OCI-LY3 (cell line): Measurements from ENCODE around the gene MS4A5.

Experiments
- H2AFZ ChIP-seq: fragments of 200-600, 300-600 bp; shearing (Covaris generic); 2 replicates; pipeline ENCODE4 v1.6.0; 2014; ENCODE audit warnings: antibody characterized with exemption, low read depth, low read length
- H3K27ac ChIP-seq: fragments of 200-600, 300-600 bp; sonication (generic); 2 replicates; pipeline ENCODE4 v1.5.1; 2014; ENCODE audit warnings: mild to moderate bottlenecking, low read length, moderate library complexity, mixed read lengths
- H3K27me3 ChIP-seq: fragments of 200-600, 300-600 bp; sonication (generic); 2 replicates; pipeline ENCODE4 v1.6.1; 2014; ENCODE audit warnings: low read depth, low read length, mixed read lengths
- H3K36me3 ChIP-seq: fragments of 200-600, 300-600 bp; sonication (generic); replicated peaks from 2 replicates; pipeline ENCODE3; 2014; ENCODE audit warnings: low read depth, low read length, mixed read lengths
- H3K4me1 ChIP-seq: fragments of 300-600, 200-600 bp; sonication (generic); 2 replicates; pipeline ENCODE4 v1.6.1; 2014; ENCODE audit warnings: low read length, mixed read lengths
- H3K4me2 ChIP-seq: fragments of 200-600, 300-600 bp; sonication (generic); 2 replicates; pipeline ENCODE4 v1.6.1; 2014; ENCODE audit warnings: low read length, mixed read lengths
- H3K4me3 ChIP-seq: fragments of 300-600, 200-600 bp; sonication (generic); 2 replicates; pipeline ENCODE4 v1.5.1; 2014; ENCODE audit warnings: antibody characterized with exemption, mild to moderate bottlenecking, low read length, moderate library complexity
- H3K79me2 ChIP-seq: fragments of 300-600, 200-600 bp; shearing (Covaris generic); 2 replicates; pipeline ENCODE4 v1.6.1; 2014; ENCODE audit warnings: mild to moderate bottlenecking, low read length, mixed read lengths
- H3K9ac ChIP-seq: fragments of 300-600, 200-600 bp; shearing (Covaris generic); 2 replicates; pipeline ENCODE4 v1.6.0; 2014; ENCODE audit warnings: mild to moderate bottlenecking, low read length, moderate library complexity
- H3K9me3 ChIP-seq: fragments of 200-600, 300-600 bp; shearing (Covaris generic); 2 replicates; pipeline ENCODE4 v1.6.1; 2014; ENCODE audit warnings: low read length, mixed read lengths; ENCODE audit not compliant: insufficient read depth
- H4K20me1 ChIP-seq: fragments of 200-600, 300-600 bp; sonication (generic); 2 replicates; pipeline ENCODE4 v1.6.1; 2016; ENCODE audit warnings: low read length, mixed read lengths; ENCODE audit not compliant: insufficient read depth
- CTCF ChIP-seq: fragments of 200-600, 300-600 bp; sonication (generic); IDR thresholded peaks from 2 replicates; pipeline ENCODE4 v1.5.1; 2014; ENCODE audit warnings: antibody characterized with exemption, low read length, low read depth
- EZH2phosphoT487 ChIP-seq: fragments of 200-600 bp; shearing (Covaris generic); IDR thresholded peaks from 2 replicates; pipeline ENCODE4 v1.6.1; 2018; ENCODE audit warnings: antibody characterized with exemption, mixed run types, low read depth

Gene MS4A5

GRCh38 chr11:60485987-60486386 lies 56.6 kb downstream of the MS4A5 start:
- Histone ChIP-seq H3K79me2 (no peaks in the 10 kb centered on the region), H3K9ac (peak overlapping the region; percentile 16; the same call in 1 of the 2 replicates), H3K4me2 (peak overlapping the region; percentile 57), H3K36me3 (peaks cover 31% of the 10 kb centered on the region), H3K27me3 (no peaks in the 10 kb centered on the region), H3K4me3 (peak overlapping the region; percentile 21; the same call in 1 of the 2 replicates), H2AFZ (peak overlapping the region; percentile 63), H3K4me1 (peaks cover 40% of the 10 kb centered on the region), H4K20me1 (no peaks in the 10 kb centered on the region), H3K9me3 (peaks cover 15% of the 10 kb centered on the region; the same call in 1 of the 2 replicates), H3K27ac (no peak overlapping the region; the same call in 1 of the 2 replicates)
- TF ChIP-seq EZH2phosphoT487 (no peak), CTCF (peak; percentile 100)

GRCh38 chr11:60492488-60493009 lies 63.2 kb downstream of the MS4A5 start, which contains the start of gene MS4A12:
TSS of gene MS4A12 (plus strand) at chr11:60492778. CDS start at chr11:60497319, 4,541 bp downstream.
- Histone ChIP-seq H3K79me2 (no peaks in the 10 kb centered on the region), H4K20me1 (no peaks in the 10 kb centered on the region), H3K4me1 (peaks cover 4% of the 10 kb centered on the region), H3K4me2 (no peak within 1 kb of the TSS), H3K36me3 (no peaks in the 10 kb centered on the region), H3K4me3 (no peak within 1 kb of the TSS), H3K27me3 (no peaks in the 10 kb centered on the region), H2AFZ (no peak within 1 kb of the TSS), H3K9ac (no peak within 1 kb of the TSS), H3K9me3 (no peaks in the 10 kb centered on the region), H3K27ac (no peak within 1 kb of the TSS)
- TF ChIP-seq CTCF (no peak), EZH2phosphoT487 (no peak)

- H3K79me2 ChIP-seq: no peaks in the 10 kb centered on the region
- no peak overlapping the region for H3K9ac ChIP-seq
- H3K36me3 ChIP-seq: no peaks in the 10 kb centered on the region
- H3K9me3 ChIP-seq: no peaks in the 10 kb centered on the region
- TF ChIP-seq EZH2phosphoT487 (no peak), CTCF (no peak)
- H4K20me1 ChIP-seq: no peaks in the 10 kb centered on the region
- H3K4me2 ChIP-seq: no peak overlapping the region
- peaks cover 13% of the 10 kb centered on the region for H3K4me1 ChIP-seq
- no peak overlapping the region for H3K4me3 ChIP-seq
- H3K27ac ChIP-seq: no peak overlapping the region
- H3K27me3 ChIP-seq: no peaks in the 10 kb centered on the region
- H2AFZ ChIP-seq: no peak overlapping the region
Measured at GRCh38 chr11:60493454-60493853, 64.1 kb downstream of the MS4A5 start.
